ENCODE data around the gene PIP4K2A. TPM values are rescaled to one million over a fixed set of nuclear protein-coding genes. Genes with fewer than 3 reads are reported as not detected.

PIP4K2A gene
- total RNA-seq, 1 donor from 2014 or later = 44.1 TPM

- H3K4me3 Mint-ChIP-seq (ENCODE audit: unreplicated experiment) = no peak overlapping the region
- H3K4me1 Mint-ChIP-seq (ENCODE audit: low read depth) = peaks cover 20% of the 10 kb centered on the region
- no peak for DNase-seq (ENCODE audit: low spot score)
- no peak overlapping the region for H3K27ac Mint-ChIP-seq (ENCODE audit: unreplicated experiment)
- H3K27me3 Mint-ChIP-seq (ENCODE audit: low read depth) = no peaks in the 10 kb centered on the region
- TF ChIP-seq CTCF (IDR thresholded peaks at IDR 0.05) = no peak
- peaks cover 2% of the 10 kb centered on the region for H3K36me3 Mint-ChIP-seq (ENCODE audit: low read depth)
- no peaks in the 10 kb centered on the region for H3K9me3 Mint-ChIP-seq (ENCODE audit: low read depth)
Measured at GRCh38 chr10:22702348-22702747, 12.0 kb downstream of the PIP4K2A start.

- Mint-ChIP-seq H3K9me3 (ENCODE audit: low read depth) (no peaks in the 10 kb centered on the region), H3K27me3 (ENCODE audit: low read depth) (no peaks in the 10 kb centered on the region), H3K4me1 (ENCODE audit: low read depth) (peaks cover 22% of the 10 kb centered on the region), H3K27ac (ENCODE audit: unreplicated experiment) (no peak overlapping the region), H3K36me3 (ENCODE audit: low read depth) (peaks cover 2% of the 10 kb centered on the region), H3K4me3 (ENCODE audit: unreplicated experiment) (no peak overlapping the region)
- no peak for TF ChIP-seq CTCF (IDR thresholded peaks at IDR 0.05)
- no peak for DNase-seq (ENCODE audit: low spot score)
Measured at GRCh38 chr10:22701132-22701826, 13.1 kb downstream of the PIP4K2A start.

GRCh38 chr10:22700489-22700888 is 13.9 kb downstream of the PIP4K2A start:
- no peak overlapping the region for H3K4me3 Mint-ChIP-seq (ENCODE audit: unreplicated experiment)
- DNase-seq (ENCODE audit: low spot score) = no peak
- no peaks in the 10 kb centered on the region for H3K27me3 Mint-ChIP-seq (ENCODE audit: low read depth)
- peaks cover 25% of the 10 kb centered on the region for H3K4me1 Mint-ChIP-seq (ENCODE audit: low read depth)
- TF ChIP-seq CTCF (IDR thresholded peaks at IDR 0.05) = no peak
- no peak overlapping the region for H3K27ac Mint-ChIP-seq (ENCODE audit: unreplicated experiment)
- H3K9me3 Mint-ChIP-seq (ENCODE audit: low read depth) = no peaks in the 10 kb centered on the region
- peaks cover 2% of the 10 kb centered on the region for H3K36me3 Mint-ChIP-seq (ENCODE audit: low read depth)

GRCh38 chr10:22699976-22700375 is 14.4 kb downstream of the PIP4K2A start:
- no peak for TF ChIP-seq CTCF (IDR thresholded peaks at IDR 0.05)
- Mint-ChIP-seq H3K27me3 (ENCODE audit: low read depth) (no peaks in the 10 kb centered on the region), H3K27ac (ENCODE audit: unreplicated experiment) (no peak overlapping the region), H3K36me3 (ENCODE audit: low read depth) (peaks cover 2% of the 10 kb centered on the region), H3K4me3 (ENCODE audit: unreplicated experiment) (no peak overlapping the region), H3K9me3 (ENCODE audit: low read depth) (no peaks in the 10 kb centered on the region), H3K4me1 (ENCODE audit: low read depth) (peaks cover 25% of the 10 kb centered on the region)
- no peak for DNase-seq (ENCODE audit: low spot score)

- no peak for TF ChIP-seq CTCF (IDR thresholded peaks at IDR 0.05)
- H3K4me3 Mint-ChIP-seq (ENCODE audit: unreplicated experiment) = no peak overlapping the region
- DNase-seq (ENCODE audit: low spot score) = no peak
- no peaks in the 10 kb centered on the region for H3K9me3 Mint-ChIP-seq (ENCODE audit: low read depth)
- H3K27ac Mint-ChIP-seq (ENCODE audit: unreplicated experiment) = no peak overlapping the region
- peaks cover 2% of the 10 kb centered on the region for H3K36me3 Mint-ChIP-seq (ENCODE audit: low read depth)
- H3K4me1 Mint-ChIP-seq (ENCODE audit: low read depth) = peaks cover 25% of the 10 kb centered on the region
- no peaks in the 10 kb centered on the region for H3K27me3 Mint-ChIP-seq (ENCODE audit: low read depth)
Measured at GRCh38 chr10:22698941-22699440, 15.4 kb downstream of the PIP4K2A start.

Measured in chondrocyte (in vitro differentiated cells).